Prostate gland (tissue), 2 donors: ENCODE data around the gene NDUFS2. TPM values are rescaled to one million over a fixed set of nuclear protein-coding genes. Genes with fewer than 3 reads are reported as not detected.
A peak's percentile ranks its signal among the peaks of the same experiment; 100 is the strongest.
"Not testable (repeated sequence)": the region's sequence is repeated elsewhere in the genome, so short reads cannot be mapped to it uniquely, and the experiment has no call there.

Experiments
- DNase-seq: peaks from one replicate; pipeline ENCODE4 v3.0.0-alpha.2; 2019; ENCODE audit warnings: low spot score
- H3K27ac ChIP-seq, 2 donors: fragments of 200-600 bp; sonication (generic); 2 replicates each; pipeline ENCODE4 v1.5.1; 2017 to 2019
- H3K27me3 ChIP-seq: fragments of 200-600 bp; sonication (generic); replicated peaks from 2 replicates; pipeline ENCODE4 v1.5.1; 2019; ENCODE audit not compliant: insufficient read depth
- H3K36me3 ChIP-seq, 2 donors: fragments of 200-600 bp; sonication (generic); 1 replicate in 1 of 2; 2 replicates in 1 of 2; pipeline versions ENCODE4 v1.5.1 to v1.8.1; 2017 to 2019
- H3K4me1 ChIP-seq: fragments of 200-600 bp; sonication (generic); replicated peaks from 2 replicates; pipeline ENCODE4 v1.5.1; 2019
- H3K4me3 ChIP-seq, 2 donors: fragments of 200-600 bp; sonication (generic); 2 replicates each; pipeline ENCODE4 v1.5.1; 2017 to 2019
- H3K9me3 ChIP-seq: fragments of 200-600 bp; sonication (generic); 2 replicates; pipeline ENCODE4 v1.5.1; 2017
- POLR2A ChIP-seq: fragments of 450-650 bp; IDR thresholded peaks from one replicate; pipeline ENCODE4 v1.6.1; 2016; ENCODE audit warnings: antibody characterized with exemption, mild to moderate bottlenecking
- POLR2AphosphoS5 ChIP-seq: sonication (generic); formaldehyde crosslinking; IDR thresholded peaks from one replicate; pipeline ENCODE4 v1.6.1; 2017; ENCODE audit warnings: antibody characterized with exemption
- WGBS: methylation state at CpG from one replicate; pipeline ENCODE4 v1.1.5; 2018; 5-methylcytosine and 5-hydroxymethylcytosine counted together
- intact Hi-C: fragments of 100-400 bp; cut with DNase I; formaldehyde crosslinking; loops from one replicate; pipeline ENCODE4 v1.14.2; 2022
- total RNA-seq, 2 donors: library from RNA; depleted of rRNA; stranded (reverse); fragments of >200 nt; gene quantifications; one replicate each; pipeline ENCODE4 v1.1.0, GENCODE V29; 2016
- TF ChIP-seq, protein P1 (sequence below), 4 experiments: fragments of 200-600 bp in 2 of 4; fragments of 450-650 bp in 2 of 4; sonication (generic) in 2 of 4; IDR thresholded peaks; 1 replicate in 3 of 4; 2 replicates in 1 of 4; pipeline ENCODE4 v1.5.1; 2016 to 2019; ENCODE audit warnings: antibody characterized with exemption in 4 of 4, mild to moderate bottlenecking in 2 of 4, moderate library complexity in 2 of 4

Gene NDUFS2
- total RNA-seq, 2 donors from 2014 or later: 108 to 111 TPM

DNA sequence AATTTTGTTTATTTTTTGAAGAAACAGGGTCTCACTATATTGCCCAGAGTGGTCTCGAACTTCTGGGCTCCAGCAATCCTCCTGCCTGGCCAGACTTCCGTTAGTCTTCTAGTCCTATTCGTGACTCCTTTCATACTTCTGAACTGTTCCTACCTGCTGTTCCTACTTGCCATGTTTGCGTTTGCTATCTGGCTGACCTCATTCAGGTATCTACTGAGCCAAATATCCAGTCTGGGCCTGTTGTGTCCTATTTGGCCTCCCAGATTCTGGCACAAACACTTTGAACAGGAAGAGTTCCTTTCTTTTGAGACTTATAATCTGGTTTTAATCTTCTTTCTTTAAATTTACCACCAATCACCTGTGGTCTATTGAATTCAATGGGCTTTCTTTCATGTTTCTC, 42.7 kb downstream of the NDUFS2 start:
- DNase-seq: peak; percentile 72
- no peaks in the 10 kb centered on the region for H3K36me3 ChIP-seq
- H3K27ac ChIP-seq: no peak overlapping the region
- 50% methylated on average over 4 of the region's 4 CpGs for WGBS
- H3K4me1 ChIP-seq: no peaks in the 10 kb centered on the region
- H3K9me3 ChIP-seq: no peaks in the 10 kb centered on the region
- peak; percentile 72 for TF ChIP-seq POLR2AphosphoS5
- TF ChIP-seq, protein P1, sequence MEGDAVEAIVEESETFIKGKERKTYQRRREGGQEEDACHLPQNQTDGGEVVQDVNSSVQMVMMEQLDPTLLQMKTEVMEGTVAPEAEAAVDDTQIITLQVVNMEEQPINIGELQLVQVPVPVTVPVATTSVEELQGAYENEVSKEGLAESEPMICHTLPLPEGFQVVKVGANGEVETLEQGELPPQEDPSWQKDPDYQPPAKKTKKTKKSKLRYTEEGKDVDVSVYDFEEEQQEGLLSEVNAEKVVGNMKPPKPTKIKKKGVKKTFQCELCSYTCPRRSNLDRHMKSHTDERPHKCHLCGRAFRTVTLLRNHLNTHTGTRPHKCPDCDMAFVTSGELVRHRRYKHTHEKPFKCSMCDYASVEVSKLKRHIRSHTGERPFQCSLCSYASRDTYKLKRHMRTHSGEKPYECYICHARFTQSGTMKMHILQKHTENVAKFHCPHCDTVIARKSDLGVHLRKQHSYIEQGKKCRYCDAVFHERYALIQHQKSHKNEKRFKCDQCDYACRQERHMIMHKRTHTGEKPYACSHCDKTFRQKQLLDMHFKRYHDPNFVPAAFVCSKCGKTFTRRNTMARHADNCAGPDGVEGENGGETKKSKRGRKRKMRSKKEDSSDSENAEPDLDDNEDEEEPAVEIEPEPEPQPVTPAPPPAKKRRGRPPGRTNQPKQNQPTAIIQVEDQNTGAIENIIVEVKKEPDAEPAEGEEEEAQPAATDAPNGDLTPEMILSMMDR (IDR thresholded peaks at IDR 0.05): no peak
- TF ChIP-seq POLR2A: no peak
- no peak overlapping the region for H3K4me3 ChIP-seq
- intact Hi-C loops: no loop called here
- H3K27me3 ChIP-seq: no peaks in the 10 kb centered on the region

DNA sequence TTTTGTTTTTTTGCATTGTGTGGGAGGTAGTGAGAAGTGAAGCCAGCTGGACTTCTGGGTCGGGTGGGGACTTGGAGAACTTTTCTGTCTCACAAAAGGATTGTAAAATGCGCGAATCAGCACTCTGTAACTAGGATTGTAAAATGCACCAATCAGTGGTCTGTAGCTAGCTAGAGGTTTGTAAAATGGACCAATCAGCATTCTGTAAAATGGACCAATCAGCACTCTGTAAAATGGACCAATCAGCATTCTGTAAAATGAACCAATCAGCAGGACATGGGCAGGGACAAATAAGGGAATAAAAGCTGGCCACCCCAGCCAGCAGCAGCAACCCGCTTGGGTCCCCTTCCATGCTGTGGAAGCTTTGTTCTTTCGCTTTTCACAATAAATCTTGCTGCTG, 47.9 kb downstream of the NDUFS2 start:
- H3K9me3 ChIP-seq, H3K36me3 ChIP-seq, intact Hi-C loops, DNase-seq, H3K4me1 ChIP-seq, H3K4me3 ChIP-seq, H3K27ac ChIP-seq, H3K27me3 ChIP-seq: not testable (repeated sequence)
- WGBS: 69% methylated on average over 5 of the region's 5 CpGs

DNA sequence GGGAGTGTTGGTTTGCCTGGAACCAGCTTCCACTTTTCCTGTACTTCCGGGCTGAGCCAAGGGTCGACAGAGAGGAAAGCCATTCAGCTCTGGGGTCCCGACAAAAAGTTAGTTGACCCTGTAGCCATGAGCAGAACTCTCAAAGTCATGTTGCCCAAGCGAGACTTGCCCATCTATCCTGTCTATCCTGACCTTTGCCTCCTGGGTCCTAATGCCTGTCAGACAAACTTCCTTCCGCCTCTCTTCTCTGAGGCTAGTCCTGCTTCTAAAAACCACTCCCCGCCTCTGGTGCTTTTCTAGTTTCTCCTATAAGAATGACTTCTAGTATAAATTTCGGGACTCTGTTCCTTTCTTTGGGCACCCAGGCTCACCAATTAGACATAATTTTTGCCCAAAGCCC, 48.7 kb downstream of the NDUFS2 start:
- intact Hi-C loops: no loop called here
- WGBS: 79% methylated on average over 7 of the region's 7 CpGs
- no peak for DNase-seq
- no peaks in the 10 kb centered on the region for H3K27me3 ChIP-seq
- no peaks in the 10 kb centered on the region for H3K36me3 ChIP-seq
- no peaks in the 10 kb centered on the region for H3K4me1 ChIP-seq
- no peak overlapping the region for H3K4me3 ChIP-seq
- H3K27ac ChIP-seq: no peak overlapping the region
- no peaks in the 10 kb centered on the region for H3K9me3 ChIP-seq
- TF ChIP-seq, protein P1 (IDR thresholded peaks at IDR 0.05): no peak

DNA sequence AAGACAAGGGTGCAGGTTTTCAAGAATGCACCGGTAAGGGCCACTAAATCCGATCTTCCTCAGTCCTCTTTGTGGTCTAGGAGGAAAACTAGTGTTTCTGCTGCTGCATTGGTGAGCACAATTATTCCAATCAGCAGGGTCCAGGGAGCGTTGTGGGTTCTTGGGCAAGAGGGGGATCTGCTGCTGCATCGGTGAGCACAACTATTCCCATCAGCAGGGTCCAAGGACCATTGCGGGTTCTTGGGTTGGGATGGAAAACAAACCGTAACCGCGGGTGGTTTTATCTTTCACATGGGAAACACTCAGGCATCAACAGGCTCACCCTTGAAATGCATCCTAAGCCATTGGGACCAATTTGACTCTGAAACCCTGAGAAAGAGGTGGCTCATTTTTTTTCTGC, 49.4 kb downstream of the NDUFS2 start:
- 95% methylated on average over 8 of the region's 8 CpGs for WGBS
- no peaks in the 10 kb centered on the region for H3K27me3 ChIP-seq

DNA sequence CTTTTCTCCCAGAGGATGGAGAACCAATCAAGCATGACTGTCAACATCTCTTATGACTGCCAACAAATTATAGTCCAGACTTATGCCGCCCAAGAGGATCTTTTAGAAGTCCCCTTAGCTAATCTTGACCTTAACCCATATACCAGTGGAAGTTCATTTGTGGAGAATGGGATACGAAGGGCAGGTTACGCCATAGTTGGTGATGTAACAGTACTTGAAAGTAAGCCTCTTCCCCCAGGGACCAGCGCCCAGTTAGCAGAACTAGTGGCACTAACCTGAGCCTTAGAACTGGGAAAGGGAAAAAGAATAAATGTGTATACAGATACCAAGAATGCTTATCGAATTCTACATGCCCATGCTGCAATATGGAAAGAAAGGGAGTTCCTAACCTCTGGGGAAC, 53.1 kb downstream of the NDUFS2 start:
- DNase-seq, intact Hi-C loops, H3K9me3 ChIP-seq, H3K4me3 ChIP-seq, H3K36me3 ChIP-seq, H3K4me1 ChIP-seq, H3K27me3 ChIP-seq, H3K27ac ChIP-seq: not testable (repeated sequence)
- WGBS: 84% methylated on average over 5 of the region's 5 CpGs

More for the DNA sequence above, 49.4 kb downstream of the NDUFS2 start:
- no peak overlapping the region for H3K27ac ChIP-seq
- H3K4me1 ChIP-seq: no peaks in the 10 kb centered on the region
- H3K36me3 ChIP-seq: no peaks in the 10 kb centered on the region
- TF ChIP-seq POLR2AphosphoS5 (no peak), POLR2A (no peak)
- TF ChIP-seq, protein P1 (IDR thresholded peaks at IDR 0.05): no peak
- DNase-seq: no peak
- H3K4me3 ChIP-seq: no peak overlapping the region
- H3K9me3 ChIP-seq: no peaks in the 10 kb centered on the region
- intact Hi-C loops: no loop called here

DNA sequence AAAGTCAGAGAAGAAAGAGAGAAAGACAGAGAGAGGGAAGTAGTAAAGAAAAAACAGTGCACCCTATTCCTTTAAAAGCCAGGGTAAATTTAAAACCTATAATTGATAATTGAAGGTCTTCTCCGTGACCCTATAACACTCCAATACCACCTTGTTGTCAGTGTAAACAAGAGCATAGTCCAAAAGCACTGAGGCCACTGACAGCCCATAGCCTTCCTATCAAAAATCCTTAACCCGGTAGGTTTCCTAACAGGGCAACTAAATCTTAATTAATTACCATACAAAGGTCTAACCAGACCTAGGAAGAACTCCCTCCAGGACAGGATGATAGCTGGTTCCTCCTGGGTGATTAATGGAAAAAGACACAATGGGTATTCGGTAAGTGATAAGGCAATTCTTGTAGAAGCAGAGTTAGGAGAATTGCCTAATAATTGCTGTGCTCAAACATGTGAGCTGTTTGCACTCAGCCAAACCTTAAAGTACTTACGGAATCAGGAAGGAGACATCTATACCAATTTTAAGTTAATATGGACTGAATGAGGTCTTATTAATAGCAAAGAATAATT, 53.9 kb downstream of the NDUFS2 start:
- intact Hi-C loops, H3K27ac ChIP-seq, H3K27me3 ChIP-seq, DNase-seq, H3K4me3 ChIP-seq, H3K36me3 ChIP-seq, H3K4me1 ChIP-seq, H3K9me3 ChIP-seq: not testable (repeated sequence)
- 61% methylated on average over 4 of the region's 4 CpGs for WGBS

DNA sequence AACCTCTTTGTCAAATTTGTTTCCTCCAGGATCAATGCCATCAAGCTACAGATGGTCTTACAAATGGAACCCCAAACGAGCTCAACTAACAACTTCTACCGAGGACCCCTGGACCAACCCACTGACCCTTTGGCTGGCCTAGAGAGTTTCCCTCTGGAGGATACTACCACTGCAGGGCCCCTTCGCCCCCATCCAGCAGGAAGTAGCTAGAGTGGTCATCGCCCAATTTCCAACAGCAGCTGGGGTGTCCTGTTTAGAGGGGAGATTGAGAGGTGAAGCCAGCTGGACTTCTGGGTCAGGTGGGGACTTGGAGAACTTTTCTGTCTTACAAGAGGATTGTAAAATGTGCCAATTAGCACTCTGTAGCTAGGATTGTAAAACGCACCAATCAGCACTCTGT, 54.9 kb downstream of the NDUFS2 start:
- H3K4me3 ChIP-seq, intact Hi-C loops, H3K4me1 ChIP-seq, H3K27ac ChIP-seq, H3K36me3 ChIP-seq, H3K9me3 ChIP-seq, DNase-seq, H3K27me3 ChIP-seq: not testable (repeated sequence)
- 96% methylated on average over 5 of the region's 5 CpGs for WGBS
